ENCODE results near the gene MROH2B. TPM values are rescaled to one million over a fixed set of nuclear protein-coding genes. Genes with fewer than 3 reads are reported as not detected.

Gene MROH2B
- total and polyA plus RNA-seq, 2 donors (not counting 3 experiments of a cell fraction or from before 2014, with no cell fraction given): not detected

DNA sequence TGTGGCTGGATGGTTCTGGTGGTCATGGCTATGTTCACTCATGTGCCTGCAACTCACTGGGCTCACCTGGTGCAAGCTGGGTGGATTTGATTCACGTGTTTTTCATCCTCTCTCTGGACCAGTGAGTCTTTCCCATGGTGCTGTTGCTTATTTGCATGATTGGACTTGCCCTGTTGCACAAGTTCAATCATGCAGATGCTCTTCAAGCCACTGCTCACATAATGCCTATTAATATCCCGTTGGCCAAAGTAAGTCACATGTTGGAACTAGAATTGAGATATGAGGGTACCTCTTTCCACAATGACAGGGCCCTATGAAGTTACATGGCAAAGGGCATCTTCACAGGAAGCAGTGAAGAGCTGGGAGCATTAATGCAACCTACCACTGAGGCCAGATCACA, 26.5 kb upstream of the MROH2B start:
- H2AFZ ChIP-seq (ENCODE audit: low read depth, low read length): no peak overlapping the region
- DNase-seq (ENCODE audit: low read depth, low spot score): no peak
- no peak overlapping the region for H3K4me2 ChIP-seq (ENCODE audit: insufficient read depth, low read length)
- no peaks in the 10 kb centered on the region for H3K9me3 ChIP-seq (replicated peaks; ENCODE audit: control insufficient read depth, insufficient read depth, low read length)
- TF ChIP-seq MYC (IDR thresholded peaks at IDR 0.05; ENCODE audit: low read depth, low read length) (no peak), POLR2AphosphoS5 (IDR thresholded peaks at IDR 0.05; ENCODE audit: insufficient read depth, low read depth, low read length) (no peak), JUN (IDR thresholded peaks at IDR 0.05; ENCODE audit: borderline replicate concordance, insufficient read depth, insufficient read length, low read depth) (no peak), POLR2A (IDR thresholded peaks at IDR 0.05; ENCODE audit: low read depth, low read length) (no peak), FOS (IDR thresholded peaks at IDR 0.05; ENCODE audit: borderline replicate concordance, insufficient read depth, low read length) (no peak)
- TF ChIP-seq, protein P1, sequence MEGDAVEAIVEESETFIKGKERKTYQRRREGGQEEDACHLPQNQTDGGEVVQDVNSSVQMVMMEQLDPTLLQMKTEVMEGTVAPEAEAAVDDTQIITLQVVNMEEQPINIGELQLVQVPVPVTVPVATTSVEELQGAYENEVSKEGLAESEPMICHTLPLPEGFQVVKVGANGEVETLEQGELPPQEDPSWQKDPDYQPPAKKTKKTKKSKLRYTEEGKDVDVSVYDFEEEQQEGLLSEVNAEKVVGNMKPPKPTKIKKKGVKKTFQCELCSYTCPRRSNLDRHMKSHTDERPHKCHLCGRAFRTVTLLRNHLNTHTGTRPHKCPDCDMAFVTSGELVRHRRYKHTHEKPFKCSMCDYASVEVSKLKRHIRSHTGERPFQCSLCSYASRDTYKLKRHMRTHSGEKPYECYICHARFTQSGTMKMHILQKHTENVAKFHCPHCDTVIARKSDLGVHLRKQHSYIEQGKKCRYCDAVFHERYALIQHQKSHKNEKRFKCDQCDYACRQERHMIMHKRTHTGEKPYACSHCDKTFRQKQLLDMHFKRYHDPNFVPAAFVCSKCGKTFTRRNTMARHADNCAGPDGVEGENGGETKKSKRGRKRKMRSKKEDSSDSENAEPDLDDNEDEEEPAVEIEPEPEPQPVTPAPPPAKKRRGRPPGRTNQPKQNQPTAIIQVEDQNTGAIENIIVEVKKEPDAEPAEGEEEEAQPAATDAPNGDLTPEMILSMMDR (IDR thresholded peaks at IDR 0.05; ENCODE audit: extremely low read depth in 1 of 2, insufficient read depth in 1 of 2, low read depth in 1 of 2, low read length in 2 of 2): no peak
- H3K4me3 ChIP-seq (replicated peaks in 1 of 3; ENCODE audit: insufficient read depth in 1 of 3, low read depth in 1 of 3, low read length in 3 of 3): no peak overlapping the region
- H4K20me1 ChIP-seq (replicated peaks; ENCODE audit: control insufficient read depth, extremely low read depth, insufficient read depth, low read length): no peaks in the 10 kb centered on the region
- H3K9me1 ChIP-seq (replicated peaks; ENCODE audit: control insufficient read depth, extremely low read depth, insufficient read depth, low read length): no peaks in the 10 kb centered on the region
- no peaks in the 10 kb centered on the region for H3K4me1 ChIP-seq (ENCODE audit: control insufficient read depth, extremely low read depth, insufficient read depth, low read length)
- intact Hi-C loops (cut with micrococcal nuclease): no loop called here
- no peak overlapping the region for H3K9ac ChIP-seq (replicated peaks; ENCODE audit: extremely low read depth, insufficient read depth, low read length)
- BruUV-seq (replicated peaks): no TSS peak
- no peak for FAIRE-seq
- H3K27ac ChIP-seq (ENCODE audit: insufficient read depth, low read depth, low read length): no peak overlapping the region
- H3K36me3 ChIP-seq (ENCODE audit: control insufficient read depth in 2 of 2, extremely low read depth in 1 of 2, insufficient read depth in 2 of 2, low read length in 2 of 2): no peaks in the 10 kb centered on the region
- ChIA-PET CTCF (no interaction called here), POLR2A (no interaction called here)
- H3K27me3 ChIP-seq (ENCODE audit: control insufficient read depth in 2 of 2, insufficient read depth in 2 of 2, low read length in 2 of 2): no peaks in the 10 kb centered on the region
- no peaks in the 10 kb centered on the region for H3K79me2 ChIP-seq (ENCODE audit: control insufficient read depth, insufficient read depth, low read length)
- dilution Hi-C loops (cut with MboI; ENCODE audit: extremely low pct_ligation_motif_present, low sequenced_read_pairs): no loop called here
